CD14-positive monocyte (primary cell): ENCODE measurements around the gene FBXW4. TPM values are rescaled to one million over a fixed set of nuclear protein-coding genes. Genes with fewer than 3 reads are reported as not detected.

Experiments used
- DNase-seq, 3 donors: peaks; one replicate each; pipeline ENCODE4 v3.0.0-alpha.2; 2011 to 2022
- H2AFZ ChIP-seq: 2 replicates; pipeline ENCODE4 v1.6.0; 2012; ENCODE audit warnings: mild to moderate bottlenecking, low read depth, low read length, inconsistent platforms; ENCODE audit not compliant: insufficient read depth, poor library complexity, severe bottlenecking
- H3K27ac ChIP-seq, 2 donors: 1 replicate in 1 of 2; 2 replicates in 1 of 2; pipeline ENCODE4 v1.5.1; 2012 to 2013; ENCODE audit warnings: low read length in 2 of 2, control low read depth in 1 of 2, inconsistent platforms in 1 of 2, low read depth in 1 of 2, mild to moderate bottlenecking in 1 of 2
- H3K27me3 ChIP-seq, 2 donors: one replicate each; pipeline versions ENCODE4 v1.6.0 to v1.6.1; 2011 to 2013; ENCODE audit warnings: low read length in 2 of 2; ENCODE audit not compliant: control insufficient read depth in 2 of 2, insufficient read depth in 2 of 2
- H3K36me3 ChIP-seq, 2 donors: replicated peaks in 1 of 2; 1 replicate in 1 of 2; 2 replicates in 1 of 2; pipeline versions ENCODE4 v1.5.1 to v1.6.1; 2012 to 2013; ENCODE audit warnings: low read length in 2 of 2, control low read depth in 1 of 2, inconsistent platforms in 1 of 2, mild to moderate bottlenecking in 1 of 2; ENCODE audit not compliant: insufficient read depth in 2 of 2, control insufficient read depth in 1 of 2
- H3K4me1 ChIP-seq, 2 donors: 1 replicate in 1 of 2; 2 replicates in 1 of 2; pipeline versions ENCODE4 v1.5.1 to v1.6.1; 2012 to 2013; ENCODE audit warnings: low read length in 2 of 2, control low read depth in 1 of 2, inconsistent platforms in 1 of 2, mild to moderate bottlenecking in 1 of 2, moderate library complexity in 1 of 2; ENCODE audit not compliant: insufficient read depth in 2 of 2, control insufficient read depth in 1 of 2
- H3K4me2 ChIP-seq: replicated peaks from 2 replicates; pipeline ENCODE3; 2012; ENCODE audit warnings: low read length, moderate library complexity, mild to moderate bottlenecking; ENCODE audit not compliant: poor library complexity, severe bottlenecking; ENCODE audit errors: extremely low read depth
- H3K4me3 ChIP-seq, 3 experiments: fragments of 200-600 bp in 1 of 3; sonication (generic) in 1 of 3; replicated peaks in 1 of 3; 1 replicate in 2 of 3; 2 replicates in 1 of 3; pipeline ENCODE4 v1.5.1; 2011 to 2013; ENCODE audit warnings: low read length in 3 of 3, mild to moderate bottlenecking in 3 of 3, control low read depth in 2 of 3, low read depth in 2 of 3, inconsistent platforms in 1 of 3, moderate library complexity in 1 of 3
- H3K79me2 ChIP-seq: 2 replicates; pipeline ENCODE4 v1.6.0; 2012; ENCODE audit warnings: mild to moderate bottlenecking, control low read depth, inconsistent platforms, low read length, moderate library complexity; ENCODE audit not compliant: insufficient read depth
- H3K9ac ChIP-seq: 2 replicates; pipeline ENCODE4 v1.6.0; 2017; ENCODE audit warnings: low read length, mild to moderate bottlenecking; ENCODE audit not compliant: insufficient read depth, poor library complexity, severe bottlenecking
- H3K9me3 ChIP-seq, 2 donors: replicated peaks in 1 of 2; 1 replicate in 1 of 2; 2 replicates in 1 of 2; pipeline versions ENCODE4 v1.5.1 to v1.6.1; 2012 to 2013; ENCODE audit warnings: low read length in 2 of 2, control low read depth in 1 of 2; ENCODE audit not compliant: control insufficient read depth in 1 of 2, insufficient read depth in 1 of 2
- H4K20me1 ChIP-seq: 2 replicates; pipeline ENCODE4 v1.6.0; 2012; ENCODE audit warnings: mild to moderate bottlenecking, low read length, control low read depth, moderate library complexity; ENCODE audit not compliant: insufficient read depth
- H3K27ac Mint-ChIP-seq, 7 donors: one replicate each; pipeline ENCODE4 v1.8.0; 2020; ENCODE audit warnings: mild to moderate bottlenecking in 7 of 7, mixed read lengths in 7 of 7, moderate library complexity in 6 of 7, inconsistent platforms in 2 of 7
- H3K27me3 Mint-ChIP-seq, 3 donors: one replicate each; pipeline ENCODE4 v1.8.0; 2021 to 2022; ENCODE audit warnings: low read depth in 3 of 3, mild to moderate bottlenecking in 3 of 3, mixed read lengths in 3 of 3, moderate library complexity in 3 of 3, inconsistent platforms in 1 of 3
- H3K36me3 Mint-ChIP-seq, 2 donors: one replicate each; pipeline ENCODE4 v1.8.0; 2020; ENCODE audit warnings: mixed read lengths in 2 of 2, inconsistent platforms in 1 of 2, mild to moderate bottlenecking in 1 of 2
- H3K4me1 Mint-ChIP-seq: one replicate; pipeline ENCODE4 v1.8.0; 2020; ENCODE audit warnings: mild to moderate bottlenecking, mixed read lengths
- H3K4me3 Mint-ChIP-seq, 2 donors: one replicate each; pipeline ENCODE4 v1.8.0; 2020; ENCODE audit warnings: mild to moderate bottlenecking in 2 of 2, mixed read lengths in 2 of 2, moderate library complexity in 1 of 2
- H3K9me3 Mint-ChIP-seq, 7 donors: one replicate each; pipeline ENCODE4 v1.8.0; 2020 to 2022; ENCODE audit warnings: mixed read lengths in 7 of 7, mild to moderate bottlenecking in 6 of 7, moderate library complexity in 6 of 7, inconsistent platforms in 2 of 7
- CTCF ChIP-seq: fragments of 200-600 bp; IDR thresholded peaks from one replicate; pipeline ENCODE4 v1.8.0; 2022; ENCODE audit warnings: antibody characterized with exemption, mild to moderate bottlenecking
- WGBS: methylation state at CpG from one replicate; pipeline ENCODE4 v1.1.5; 2013; ENCODE audit warnings: missing lambda C conversion rate; ENCODE audit not compliant: insufficient coverage; 5-methylcytosine and 5-hydroxymethylcytosine counted together
- intact Hi-C, 2 donors: fragments of 100-400 bp; cut with micrococcal nuclease; formaldehyde crosslinking; loops; one replicate each; pipeline versions ENCODE4 v1.15.0 to v1.15.1; 2023
- polyA plus RNA-seq, 3 donors: library from polyadenylated mRNA; depleted of rRNA in 1 of 3; unstranded in 2 of 3; stranded (reverse) in 1 of 3; fragments of 300-500 nt in 2 of 3; fragments of >200 nt in 1 of 3; fragmentation: Illumina TruSeq in 2 of 3; gene quantifications; 1 replicate in 2 of 3; 2 replicates in 1 of 3; pipeline ENCODE4 v1.2.3, GENCODE V29; 2012 to 2021
- small RNA-seq: library from RNA; depleted of rRNA; stranded (forward); fragments of <200 nt; gene quantifications from one replicate; pipeline ENCODE3, GENCODE V24; 2012; ENCODE audit warnings: low read depth; ENCODE audit not compliant: insufficient read length

Gene FBXW4
- polyA plus RNA-seq, 3 donors = 1.1 to 30.8 (median 1.8) TPM

DNA sequence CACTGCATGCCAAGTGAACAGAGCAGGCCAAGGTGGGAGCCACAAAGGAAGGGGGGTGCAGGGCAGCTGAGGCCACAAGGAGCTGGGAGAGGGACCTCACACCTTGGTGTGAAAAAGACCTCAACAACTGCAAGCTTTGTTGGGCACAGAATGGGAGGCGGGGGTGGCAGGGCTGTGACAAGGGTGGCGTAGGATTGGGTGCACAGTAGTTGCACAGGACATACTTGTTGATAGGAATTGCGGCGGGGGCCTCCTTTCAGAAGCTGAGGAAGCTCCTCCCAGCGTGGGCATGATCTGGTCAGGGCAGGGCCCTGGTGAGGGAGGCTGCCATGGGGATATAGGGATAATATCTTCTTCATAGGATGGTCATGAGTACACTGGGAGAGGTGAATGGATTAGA, 132.7 kb downstream of the FBXW4 start:
- Mint-ChIP-seq H3K36me3 (peaks cover 0 to 4% of the 10 kb centered on the region in 2 donors), H3K9me3 (peaks cover 0 to 5% (median under 1%) of the 10 kb centered on the region in 7 donors), H3K4me3 (no peak overlapping the region), H3K27ac (no peak overlapping the region), H3K4me1 (peaks cover 16% of the 10 kb centered on the region), H3K27me3 (peaks cover 33 to 49% (median 47%) of the 10 kb centered on the region in 3 donors)
- Histone ChIP-seq H3K9me3 (peaks cover 0 to 10% of the 10 kb centered on the region in 2 donors), H3K27ac (no peak overlapping the region), H3K79me2 (no peaks in the 10 kb centered on the region), H3K4me1 (peaks cover 0 to 9% of the 10 kb centered on the region in 2 donors), H2AFZ (no peak overlapping the region), H4K20me1 (no peaks in the 10 kb centered on the region), H3K4me3 (no peak overlapping the region), H3K27me3 (peaks cover 14 to 27% of the 10 kb centered on the region in 2 donors), H3K4me2 (no peak overlapping the region), H3K9ac (no peak overlapping the region), H3K36me3 (no peaks in the 10 kb centered on the region)
- 100% methylated on average over 5 of the region's 5 CpGs for WGBS
- DNase-seq = no peak
- intact Hi-C loops = loop anchor here in 1 of 2 donors (10.0 kb wide), 1 partner anchor 287 kb away; no protein-coding TSS in a partner anchor
- no peak for TF ChIP-seq CTCF

DNA sequence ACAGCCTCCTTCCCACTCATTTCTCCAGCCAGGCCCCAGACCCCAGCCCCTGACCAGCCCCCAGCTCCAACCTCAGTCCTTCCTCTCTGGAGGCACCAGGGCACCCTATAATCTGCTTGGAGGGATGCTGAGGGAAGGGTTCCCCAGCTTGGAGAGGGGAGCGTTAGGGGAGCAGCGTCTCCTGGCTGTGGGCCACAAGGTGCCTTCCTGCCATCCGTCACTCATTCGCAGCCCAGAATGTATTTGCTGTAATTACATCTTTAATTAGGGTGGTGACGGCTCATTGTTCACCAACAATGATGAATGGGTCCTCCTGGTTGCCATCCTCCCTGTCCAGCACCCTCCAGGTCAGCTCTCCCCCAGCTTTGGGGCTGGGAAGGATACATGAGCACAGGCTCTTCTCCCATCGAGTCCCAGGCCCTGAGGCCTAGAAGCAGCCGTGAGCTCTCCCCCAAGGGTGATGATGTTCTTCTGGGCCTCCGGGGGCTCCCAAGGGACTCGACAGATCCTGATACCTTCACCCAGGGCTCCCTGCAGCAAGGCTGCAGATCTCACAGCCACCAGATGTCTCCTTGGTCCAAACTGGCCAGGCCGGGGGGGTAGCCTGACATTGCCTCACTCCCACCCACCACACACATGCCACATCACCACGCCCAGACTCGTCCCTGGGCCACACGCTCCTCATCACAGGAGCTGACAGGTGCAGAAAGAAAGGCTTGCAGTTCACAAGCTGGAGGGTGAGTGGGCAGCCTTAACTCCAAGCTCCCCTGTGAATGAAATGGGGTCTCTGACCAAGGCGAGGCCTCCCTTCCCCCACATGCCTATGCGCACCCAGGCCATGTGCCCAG, 133.7 kb downstream of the FBXW4 start:
- TF ChIP-seq CTCF = no peak
- no peak overlapping the region for H3K4me2 ChIP-seq
- Mint-ChIP-seq H3K4me1 (peaks cover 12% of the 10 kb centered on the region), H3K9me3 (peaks cover 0 to 5% (median 0%) of the 10 kb centered on the region in 7 donors), H3K4me3 (no peak overlapping the region), H3K36me3 (peaks cover 0 to 2% of the 10 kb centered on the region in 2 donors), H3K27ac (peak overlapping the region in 1 of 7 donors; percentile 10), H3K27me3 (peaks cover 24 to 40% (median 39%) of the 10 kb centered on the region in 3 donors)
- no peak overlapping the region for H3K4me3 ChIP-seq
- intact Hi-C loops = loop anchor here in 1 of 2 donors (10.0 kb wide), 1 partner anchor 286 kb away; no protein-coding TSS in a partner anchor
- H3K36me3 ChIP-seq = no peaks in the 10 kb centered on the region
- no peaks in the 10 kb centered on the region for H4K20me1 ChIP-seq
- H2AFZ ChIP-seq = no peak overlapping the region
- 87% methylated on average over 4 of the region's 15 CpGs for WGBS
- no peak overlapping the region for H3K9ac ChIP-seq
- H3K27me3 ChIP-seq = peaks cover 7 to 18% of the 10 kb centered on the region in 2 donors
- H3K27ac ChIP-seq = no peak overlapping the region
- DNase-seq = no peak
- H3K9me3 ChIP-seq = peaks cover 0 to 3% of the 10 kb centered on the region in 2 donors
- H3K79me2 ChIP-seq = no peaks in the 10 kb centered on the region
- peaks cover 0 to 4% of the 10 kb centered on the region in 2 donors for H3K4me1 ChIP-seq

Small RNA genes within 50 kb of the gene (small RNA-seq; reads per million reads assigned to genes)
- not detected for gene MIR3158-1
- gene RNU6-1165P = not detected

Other genes starting within 250 kb of the FBXW4 start
- gene POLL, start 106.9 kb downstream of the FBXW4 start, polyA plus RNA-seq = 10 to 100 TPM in 2 of 3 donors, 1 to 10 TPM in 1; 9.9 to 37.0 (median 10.6) TPM
- gene DPCD, start 106.8 kb downstream of the FBXW4 start, polyA plus RNA-seq = 10 to 100 TPM in 1 of 3 donors, 1 to 10 TPM in 2; 8.6 to 17.0 (median 9.0) TPM
- not detected for gene FGF8, start 80.9 kb upstream of the FBXW4 start, polyA plus RNA-seq
- 1 to 10 TPM; 1.2 to 8.1 (median 3.8) TPM for gene NPM3, start 88.3 kb upstream of the FBXW4 start, polyA plus RNA-seq
- gene OGA, start 123.3 kb upstream of the FBXW4 start, polyA plus RNA-seq = 100 to 1,000 TPM in 1 of 3 donors, 10 to 100 TPM in 1, 1 to 10 TPM in 1; 6.9 to 104 (median 15.3) TPM
- 1 to 10 TPM in 1 of 3 donors, under 1 TPM in 1, not detected in 1; 0.48 to 2.1 TPM for gene KCNIP2, start 148.6 kb upstream of the FBXW4 start, polyA plus RNA-seq